IPS-15b (cell line): ENCODE measurements around the gene SCO2.
A peak's percentile ranks its signal among the peaks of the same experiment; 100 is the strongest.
"Not testable (repeated sequence)": the region's sequence is repeated elsewhere in the genome, so short reads cannot be mapped to it uniquely, and the experiment has no call there.

Experiments used
- H3K27me3 ChIP-seq: one replicate; pipeline ENCODE4 v1.6.1; 2013; ENCODE audit warnings: low read length; ENCODE audit not compliant: control insufficient read depth, insufficient read depth
- H3K36me3 ChIP-seq: one replicate; pipeline ENCODE4 v1.6.1; 2013; ENCODE audit warnings: low read length; ENCODE audit not compliant: control insufficient read depth, insufficient read depth
- H3K4me1 ChIP-seq: one replicate; pipeline ENCODE4 v1.6.1; 2013; ENCODE audit warnings: mild to moderate bottlenecking, low read length; ENCODE audit not compliant: control insufficient read depth, insufficient read depth
- H3K4me3 ChIP-seq: one replicate; pipeline ENCODE4 v1.5.1; 2013; ENCODE audit warnings: low read depth, low read length
- H3K9ac ChIP-seq: one replicate; pipeline ENCODE4 v1.6.1; 2013; ENCODE audit warnings: low read depth, mild to moderate bottlenecking, low read length
- H3K9me3 ChIP-seq: one replicate; pipeline ENCODE4 v1.6.1; 2013; ENCODE audit warnings: mild to moderate bottlenecking, low read length; ENCODE audit not compliant: control insufficient read depth, insufficient read depth

The SCO2 gene

GRCh38 chr22:50547263-50547985, 22.0 kb upstream of the SCO2 start:
- Histone ChIP-seq H3K36me3 (no peaks in the 10 kb centered on the region), H3K4me1 (peaks cover 2% of the 10 kb centered on the region), H3K9ac (no peak overlapping the region), H3K27me3 (peaks cover 30% of the 10 kb centered on the region), H3K4me3 (no peak overlapping the region), H3K9me3 (no peaks in the 10 kb centered on the region)

GRCh38 chr22:50546326-50547262, 21.2 kb upstream of the SCO2 start:
- H3K4me3 ChIP-seq = no peak overlapping the region
- peaks cover 2% of the 10 kb centered on the region for H3K4me1 ChIP-seq
- H3K9me3 ChIP-seq = no peaks in the 10 kb centered on the region
- no peak overlapping the region for H3K9ac ChIP-seq
- peaks cover 30% of the 10 kb centered on the region for H3K27me3 ChIP-seq
- H3K36me3 ChIP-seq = no peaks in the 10 kb centered on the region

- H3K4me1 ChIP-seq = peaks cover 2% of the 10 kb centered on the region
- peaks cover 30% of the 10 kb centered on the region for H3K27me3 ChIP-seq
- H3K9ac ChIP-seq = no peak within 1 kb of the TSS
- no peaks in the 10 kb centered on the region for H3K9me3 ChIP-seq
- no peak within 1 kb of the TSS for H3K4me3 ChIP-seq
- H3K36me3 ChIP-seq = no peaks in the 10 kb centered on the region
Measured at GRCh38 chr22:50545522-50546325, 20.3 kb upstream of the SCO2 start, which contains the start of gene KLHDC7B. Gene KLHDC7B (plus strand): TSS chr22:50545899. CDS start chr22:50546244, 345 bp downstream.

- H3K4me3 ChIP-seq = no peak overlapping the region
Measured at GRCh38 chr22:50544746-50545253, 19.4 kb upstream of the SCO2 start.

GRCh38 chr22:50544078-50544745, 18.8 kb upstream of the SCO2 start:
- peak overlapping the region; percentile 18 for H3K4me3 ChIP-seq

More at GRCh38 chr22:50544746-50545253, 19.4 kb upstream of the SCO2 start:
- Histone ChIP-seq H3K36me3 (no peaks in the 10 kb centered on the region), H3K9me3 (no peaks in the 10 kb centered on the region), H3K9ac (no peak overlapping the region), H3K27me3 (peaks cover 24% of the 10 kb centered on the region), H3K4me1 (peaks cover 2% of the 10 kb centered on the region)

GRCh38 chr22:50542416-50542927, 17.1 kb upstream of the SCO2 start:
- Histone ChIP-seq H3K4me3 (no peak overlapping the region), H3K4me1 (no peaks in the 10 kb centered on the region), H3K36me3 (no peaks in the 10 kb centered on the region), H3K9ac (no peak overlapping the region), H3K27me3 (peaks cover 21% of the 10 kb centered on the region), H3K9me3 (no peaks in the 10 kb centered on the region)

More at GRCh38 chr22:50544078-50544745, 18.8 kb upstream of the SCO2 start:
- no peaks in the 10 kb centered on the region for H3K9me3 ChIP-seq
- H3K36me3 ChIP-seq = no peaks in the 10 kb centered on the region
- H3K9ac ChIP-seq = no peak overlapping the region
- H3K27me3 ChIP-seq = peaks cover 24% of the 10 kb centered on the region
- peaks cover 2% of the 10 kb centered on the region for H3K4me1 ChIP-seq

GRCh38 chr22:50541667-50542026, 16.2 kb upstream of the SCO2 start:
- H3K4me1 ChIP-seq, H3K9ac ChIP-seq, H3K36me3 ChIP-seq, H3K4me3 ChIP-seq, H3K9me3 ChIP-seq: not testable (repeated sequence)
- H3K27me3 ChIP-seq = peaks cover 19% of the 10 kb centered on the region

GRCh38 chr22:50540381-50540780, 15.0 kb upstream of the SCO2 start:
- Histone ChIP-seq H3K36me3 (no peaks in the 10 kb centered on the region), H3K9me3 (no peaks in the 10 kb centered on the region), H3K9ac (no peak overlapping the region), H3K4me3 (no peak overlapping the region), H3K27me3 (peaks cover 10% of the 10 kb centered on the region), H3K4me1 (no peaks in the 10 kb centered on the region)

- Histone ChIP-seq H3K9ac (no peak overlapping the region), H3K4me1 (no peaks in the 10 kb centered on the region)
Measured at GRCh38 chr22:50537765-50538164, 12.4 kb upstream of the SCO2 start.

GRCh38 chr22:50536226-50536625, 10.8 kb upstream of the SCO2 start:
- Histone ChIP-seq H3K36me3 (no peaks in the 10 kb centered on the region), H3K27me3 (peaks cover 22% of the 10 kb centered on the region), H3K9me3 (no peaks in the 10 kb centered on the region), H3K4me1 (no peaks in the 10 kb centered on the region), H3K9ac (no peak overlapping the region), H3K4me3 (no peak overlapping the region)

More at GRCh38 chr22:50537765-50538164, 12.4 kb upstream of the SCO2 start:
- H3K36me3 ChIP-seq = no peaks in the 10 kb centered on the region
- peaks cover 11% of the 10 kb centered on the region for H3K27me3 ChIP-seq
- H3K9me3 ChIP-seq = no peaks in the 10 kb centered on the region
- H3K4me3 ChIP-seq = no peak overlapping the region
